ENCODE results near the gene FARSB. TPM values are rescaled to one million over a fixed set of nuclear protein-coding genes. Genes with fewer than 3 reads are reported as not detected.

Gene FARSB
- total and polyA plus RNA-seq, 3 experiments from 2014 or later: 23.8 to 58.5 (median 57.0) TPM

DNA sequence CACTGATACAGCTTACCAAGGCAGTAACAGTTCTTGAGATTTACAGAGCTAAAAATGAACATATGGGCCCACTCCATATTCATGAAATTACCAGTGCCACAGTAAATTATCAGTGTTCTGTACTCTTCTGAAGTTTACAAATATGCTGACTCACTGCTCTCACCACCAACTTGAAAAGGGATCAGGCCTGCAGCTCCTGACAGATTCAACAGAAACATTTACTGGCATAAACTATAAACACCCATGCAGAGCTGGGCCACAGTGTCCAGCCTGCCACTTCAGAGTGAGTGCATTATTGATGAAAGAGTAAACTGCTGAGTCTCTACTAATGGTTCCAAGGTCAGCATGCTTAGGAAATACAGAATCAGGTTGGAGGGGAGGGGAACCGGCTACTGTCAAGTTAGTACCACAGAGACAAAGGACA is 83.1 kb downstream of the FARSB start:
- Mint-ChIP-seq H3K4me1 (peaks cover 0 to 5% (median 0%) of the 10 kb centered on the region in 3 donors), H3K27me3 (no peaks in the 10 kb centered on the region), H3K36me3 (peaks cover 0 to 63% (median 29%) of the 10 kb centered on the region in 3 donors), H3K9me3 (no peaks in the 10 kb centered on the region), H3K4me3 (no peak overlapping the region), H3K27ac (peak overlapping the region in 2 of 8 donors; percentile 42 to 83)
- POLR2A ChIA-PET: no interaction called here
- Histone ChIP-seq H3K9me3 (ENCODE audit: low read length) (no peaks in the 10 kb centered on the region), H3K36me3 (ENCODE audit: insufficient read depth, low read length) (no peaks in the 10 kb centered on the region), H3K4me3 (ENCODE audit: low read length) (no peak overlapping the region), H3K4me1 (ENCODE audit: insufficient read depth, low read length) (no peaks in the 10 kb centered on the region), H3K27ac (ENCODE audit: low read depth, low read length) (no peak overlapping the region), H3K27me3 (ENCODE audit: insufficient read depth, low read length, poor library complexity, severe bottlenecking) (no peaks in the 10 kb centered on the region)
- CTCF ChIA-PET: no interaction called here
- no peak for DNase-seq

GRCh38 chr2:222572264-222572721 is 83.6 kb downstream of the FARSB start:
- H3K4me1 ChIP-seq (ENCODE audit: insufficient read depth, low read length): no peaks in the 10 kb centered on the region
- peaks cover 0 to 5% (median 0%) of the 10 kb centered on the region in 3 donors for H3K4me1 Mint-ChIP-seq
- H3K36me3 ChIP-seq (ENCODE audit: insufficient read depth, low read length): no peaks in the 10 kb centered on the region
- POLR2A ChIA-PET: no interaction called here
- H3K27ac Mint-ChIP-seq: peak overlapping the region in 2 of 8 donors; percentile 30 to 55
- no peaks in the 10 kb centered on the region for H3K9me3 ChIP-seq (ENCODE audit: low read length)
- no peaks in the 10 kb centered on the region for H3K27me3 ChIP-seq (ENCODE audit: insufficient read depth, low read length, poor library complexity, severe bottlenecking)
- no peak for DNase-seq
- CTCF ChIA-PET: no interaction called here
- no peaks in the 10 kb centered on the region for H3K9me3 Mint-ChIP-seq
- no peak overlapping the region for H3K4me3 ChIP-seq (ENCODE audit: low read length)
- H3K4me3 Mint-ChIP-seq: no peak overlapping the region
- H3K27ac ChIP-seq (ENCODE audit: low read depth, low read length): no peak overlapping the region
- H3K27me3 Mint-ChIP-seq: no peaks in the 10 kb centered on the region
- H3K36me3 Mint-ChIP-seq: peaks cover 0 to 62% (median 28%) of the 10 kb centered on the region in 3 donors

DNA sequence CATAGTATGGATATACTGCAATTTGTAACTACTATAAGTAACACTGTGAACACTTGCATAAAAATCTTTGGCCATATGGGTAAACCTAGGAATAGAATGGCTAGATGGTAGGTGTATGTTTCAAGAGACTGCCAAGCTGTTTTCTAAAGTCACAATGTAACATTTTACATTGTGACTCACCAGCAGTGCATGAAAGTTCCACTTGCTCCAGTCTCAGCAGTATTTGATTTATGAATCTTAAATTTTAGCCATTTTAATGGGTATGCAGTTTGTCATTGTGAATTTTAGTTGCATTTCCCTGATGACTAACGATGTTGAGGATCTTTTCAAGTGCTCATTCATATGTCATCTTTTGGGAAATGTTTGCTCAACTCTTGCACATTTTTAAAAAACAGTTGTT is 86.1 kb downstream of the FARSB start:
- Mint-ChIP-seq H3K4me1 (peaks cover 0 to 5% (median 0%) of the 10 kb centered on the region in 3 donors), H3K9me3 (no peaks in the 10 kb centered on the region), H3K36me3 (peaks cover 0 to 67% (median 28%) of the 10 kb centered on the region in 3 donors), H3K27me3 (no peaks in the 10 kb centered on the region), H3K27ac (no peak overlapping the region), H3K4me3 (no peak overlapping the region)
- Histone ChIP-seq H3K4me1 (ENCODE audit: insufficient read depth, low read length) (no peaks in the 10 kb centered on the region), H3K9me3 (ENCODE audit: low read length) (no peaks in the 10 kb centered on the region), H3K4me3 (ENCODE audit: low read length) (no peak overlapping the region), H3K27ac (ENCODE audit: low read depth, low read length) (no peak overlapping the region), H3K27me3 (ENCODE audit: insufficient read depth, low read length, poor library complexity, severe bottlenecking) (no peaks in the 10 kb centered on the region), H3K36me3 (ENCODE audit: insufficient read depth, low read length) (no peaks in the 10 kb centered on the region)
- no peak for DNase-seq
- ChIA-PET POLR2A (no interaction called here), CTCF (no interaction called here)

DNA sequence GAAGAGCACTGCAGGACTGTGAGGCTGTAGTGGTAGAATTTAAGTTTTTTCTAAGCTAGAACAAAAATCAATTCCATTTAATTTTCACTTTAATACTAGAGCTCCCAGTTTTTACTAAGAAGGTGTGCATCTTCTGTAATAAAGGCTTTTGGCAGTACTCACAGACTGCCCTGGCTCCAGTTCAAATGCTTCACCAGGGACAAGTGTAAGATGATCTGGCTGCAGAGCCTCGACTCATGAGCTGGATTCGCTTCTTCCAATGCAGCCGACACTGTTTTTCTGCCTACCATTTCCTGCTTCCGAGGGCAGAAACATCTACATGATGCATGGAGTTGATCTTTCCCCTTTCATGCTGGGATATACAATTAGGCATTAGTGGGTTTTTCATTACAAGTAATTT is 87.0 kb downstream of the FARSB start:
- Mint-ChIP-seq H3K27me3 (no peaks in the 10 kb centered on the region), H3K4me3 (no peak overlapping the region), H3K36me3 (peaks cover 0 to 58% (median 25%) of the 10 kb centered on the region in 3 donors), H3K4me1 (no peaks in the 10 kb centered on the region), H3K27ac (peak overlapping the region in 1 of 8 donors; percentile 47), H3K9me3 (no peaks in the 10 kb centered on the region)
- Histone ChIP-seq H3K36me3 (ENCODE audit: insufficient read depth, low read length) (no peaks in the 10 kb centered on the region), H3K27me3 (ENCODE audit: insufficient read depth, low read length, poor library complexity, severe bottlenecking) (no peaks in the 10 kb centered on the region), H3K27ac (ENCODE audit: low read depth, low read length) (no peak overlapping the region), H3K4me1 (ENCODE audit: insufficient read depth, low read length) (no peaks in the 10 kb centered on the region), H3K9me3 (ENCODE audit: low read length) (no peaks in the 10 kb centered on the region), H3K4me3 (ENCODE audit: low read length) (no peak overlapping the region)
- no peak for DNase-seq
- ChIA-PET CTCF (no interaction called here), POLR2A (no interaction called here)

DNA sequence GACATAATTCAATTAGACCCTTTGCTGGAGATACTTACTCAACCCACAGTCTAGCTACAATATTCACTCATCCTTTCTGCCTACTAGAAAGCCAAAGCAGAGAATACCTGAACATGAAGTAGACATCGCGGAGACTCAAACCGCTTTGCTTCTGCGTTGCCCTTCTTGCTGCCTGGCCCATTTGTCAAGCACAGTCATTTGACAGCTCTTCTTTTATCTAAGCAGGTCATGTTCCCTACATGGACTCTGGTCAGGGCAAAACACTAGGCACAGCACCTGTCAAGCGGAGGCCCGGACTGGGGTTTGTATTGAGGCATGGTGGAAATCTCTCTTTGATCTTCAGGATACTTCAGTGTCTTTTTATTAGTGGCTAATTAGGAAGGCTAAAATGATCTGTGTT is 89.7 kb downstream of the FARSB start:
- Mint-ChIP-seq H3K27ac (no peak overlapping the region), H3K9me3 (no peaks in the 10 kb centered on the region), H3K36me3 (peaks cover 0 to 36% (median 18%) of the 10 kb centered on the region in 3 donors), H3K27me3 (peaks cover 0 to 2% of the 10 kb centered on the region in 2 donors), H3K4me3 (no peak overlapping the region), H3K4me1 (peaks cover 0 to 3% (median 2%) of the 10 kb centered on the region in 3 donors)
- H3K4me3 ChIP-seq (ENCODE audit: low read length): no peak overlapping the region
- no peaks in the 10 kb centered on the region for H3K4me1 ChIP-seq (ENCODE audit: insufficient read depth, low read length)
- CTCF ChIA-PET: no interaction called here
- H3K36me3 ChIP-seq (ENCODE audit: insufficient read depth, low read length): no peaks in the 10 kb centered on the region
- H3K9me3 ChIP-seq (ENCODE audit: low read length): no peaks in the 10 kb centered on the region
- POLR2A ChIA-PET: no interaction called here
- H3K27ac ChIP-seq (ENCODE audit: low read depth, low read length): no peak overlapping the region
- DNase-seq: no peak
- no peaks in the 10 kb centered on the region for H3K27me3 ChIP-seq (ENCODE audit: insufficient read depth, low read length, poor library complexity, severe bottlenecking)

GRCh38 chr2:222563936-222564335 is 92.0 kb downstream of the FARSB start:
- Mint-ChIP-seq H3K4me3 (no peak overlapping the region), H3K9me3 (peaks cover 0 to 2% (median 0%) of the 10 kb centered on the region in 5 donors), H3K27me3 (peaks cover 0 to 2% of the 10 kb centered on the region in 2 donors), H3K27ac (peak overlapping the region in 1 of 8 donors; percentile 51), H3K36me3 (peaks cover 0 to 24% (median 8%) of the 10 kb centered on the region in 3 donors), H3K4me1 (peaks cover 0 to 3% (median 2%) of the 10 kb centered on the region in 3 donors)
- CTCF ChIA-PET: interaction anchor here (1.0 kb wide), 1 partner anchor 246 kb away, joined by 4 read pairs; no protein-coding TSS in a partner anchor
- DNase-seq: no peak
- no peak overlapping the region for H3K27ac ChIP-seq (ENCODE audit: low read depth, low read length)
- no peaks in the 10 kb centered on the region for H3K36me3 ChIP-seq (ENCODE audit: insufficient read depth, low read length)
- no peaks in the 10 kb centered on the region for H3K9me3 ChIP-seq (ENCODE audit: low read length)
- H3K27me3 ChIP-seq (ENCODE audit: insufficient read depth, low read length, poor library complexity, severe bottlenecking): no peaks in the 10 kb centered on the region
- no peak overlapping the region for H3K4me3 ChIP-seq (ENCODE audit: low read length)
- POLR2A ChIA-PET: no interaction called here
- H3K4me1 ChIP-seq (ENCODE audit: insufficient read depth, low read length): no peaks in the 10 kb centered on the region

DNA sequence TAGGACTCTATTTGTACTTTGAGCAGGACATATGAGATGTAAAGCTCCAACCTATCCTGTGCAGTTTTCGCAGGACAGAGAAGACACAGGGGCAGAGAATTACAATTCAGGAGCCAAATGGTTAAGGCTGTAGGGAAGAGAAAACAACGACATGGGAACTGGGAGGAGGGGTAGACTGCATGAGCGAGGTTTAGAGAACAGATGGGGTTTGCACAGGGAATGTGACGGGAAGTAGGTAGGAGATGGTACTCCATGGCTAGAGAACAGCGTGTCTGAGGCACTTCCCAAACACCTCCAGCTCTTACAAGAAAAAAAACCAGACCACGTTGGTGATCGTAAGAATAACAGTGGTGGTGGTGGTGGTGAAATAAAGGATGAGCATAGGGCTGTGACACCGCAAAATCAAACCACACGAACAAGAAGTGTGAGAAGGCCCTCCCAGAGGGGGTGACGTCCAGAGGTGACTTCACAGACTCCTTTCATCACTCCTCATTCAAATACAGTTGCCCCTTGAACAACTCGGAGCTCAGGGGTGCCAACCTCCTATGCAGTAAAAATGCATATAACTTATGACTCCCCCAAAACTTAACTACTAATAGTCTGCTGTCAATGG is 92.7 kb downstream of the FARSB start:
- no peaks in the 10 kb centered on the region for H3K27me3 ChIP-seq (ENCODE audit: insufficient read depth, low read length, poor library complexity, severe bottlenecking)
- no peak overlapping the region for H3K4me3 ChIP-seq (ENCODE audit: low read length)
- H3K36me3 ChIP-seq (ENCODE audit: insufficient read depth, low read length): no peaks in the 10 kb centered on the region
- Mint-ChIP-seq H3K27ac (no peak overlapping the region), H3K4me3 (no peak overlapping the region), H3K4me1 (peaks cover 0 to 3% (median 2%) of the 10 kb centered on the region in 3 donors), H3K36me3 (peaks cover 0 to 21% (median 7%) of the 10 kb centered on the region in 3 donors), H3K27me3 (peaks cover 0 to 3% of the 10 kb centered on the region in 2 donors), H3K9me3 (peaks cover 0 to 2% (median 0%) of the 10 kb centered on the region in 5 donors)
- DNase-seq: no peak
- ChIA-PET CTCF (no interaction called here), POLR2A (no interaction called here)
- H3K9me3 ChIP-seq (ENCODE audit: low read length): no peaks in the 10 kb centered on the region
- H3K4me1 ChIP-seq (ENCODE audit: insufficient read depth, low read length): no peaks in the 10 kb centered on the region
- H3K27ac ChIP-seq (ENCODE audit: low read depth, low read length): no peak overlapping the region

DNA sequence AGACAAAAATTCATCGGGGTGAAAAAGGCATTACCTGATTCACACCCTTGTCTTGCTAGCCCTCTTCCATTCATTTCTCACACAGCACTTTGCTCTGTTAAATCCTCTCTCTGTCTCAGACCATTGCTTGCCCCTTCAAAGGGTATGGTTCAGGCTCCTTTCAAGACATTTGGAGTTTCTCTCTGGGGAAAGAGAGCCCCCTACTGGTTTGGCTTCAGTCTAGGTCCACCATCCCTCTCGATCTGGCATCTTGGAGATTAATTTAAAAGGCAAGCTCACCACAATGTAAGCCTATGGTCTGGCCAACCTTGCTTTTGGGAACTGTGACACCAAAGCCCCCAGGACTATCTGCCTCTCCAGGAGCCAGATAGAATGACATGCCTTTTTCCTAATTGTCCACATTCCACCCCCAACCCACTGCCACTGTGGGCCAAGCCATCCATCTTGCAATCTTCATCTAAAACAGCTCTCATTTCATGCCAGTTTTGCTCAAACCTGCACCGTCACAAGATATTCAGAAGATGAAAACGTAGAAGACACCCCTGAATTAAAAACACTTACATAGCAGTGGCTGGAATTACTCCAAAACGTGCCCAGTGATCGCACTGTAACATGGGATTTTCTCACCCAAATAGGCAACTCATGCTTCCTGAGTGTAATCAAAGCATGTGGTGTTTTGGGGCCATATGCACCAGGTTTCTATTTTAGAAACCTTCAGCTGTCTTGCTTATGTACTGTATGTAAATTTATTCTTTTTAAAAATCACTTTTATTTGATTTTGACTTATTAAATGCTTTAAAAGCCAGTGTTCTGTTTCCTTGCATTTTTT is 93.9 kb downstream of the FARSB start:
- Mint-ChIP-seq H3K4me1 (peaks cover 0 to 3% (median 2%) of the 10 kb centered on the region in 3 donors), H3K27ac (peak overlapping the region in 1 of 8 donors; percentile 38), H3K9me3 (peaks cover 0 to 2% (median 0%) of the 10 kb centered on the region in 5 donors), H3K36me3 (peaks cover 0 to 14% (median 3%) of the 10 kb centered on the region in 3 donors), H3K27me3 (peaks cover 0 to 5% of the 10 kb centered on the region in 2 donors), H3K4me3 (no peak overlapping the region)
- H3K4me1 ChIP-seq (ENCODE audit: insufficient read depth, low read length): no peaks in the 10 kb centered on the region
- no peaks in the 10 kb centered on the region for H3K9me3 ChIP-seq (ENCODE audit: low read length)
- H3K36me3 ChIP-seq (ENCODE audit: insufficient read depth, low read length): no peaks in the 10 kb centered on the region
- no peaks in the 10 kb centered on the region for H3K27me3 ChIP-seq (ENCODE audit: insufficient read depth, low read length, poor library complexity, severe bottlenecking)
- H3K4me3 ChIP-seq (ENCODE audit: low read length): no peak overlapping the region
- DNase-seq: no peak
- ChIA-PET CTCF (interaction anchor here (0.7 to 1.2 kb wide), 2 partner anchors 17 to 244 kb away, joined by 3 to 8 read pairs; no protein-coding TSS in a partner anchor), POLR2A (no interaction called here)
- H3K27ac ChIP-seq (ENCODE audit: low read depth, low read length): no peak overlapping the region

All from CD8-positive, alpha-beta memory T cell (primary cell).